Neural cell (in vitro differentiated cells): ENCODE results near the gene EEPD1. TPM values are rescaled to one million over a fixed set of nuclear protein-coding genes. Genes with fewer than 3 reads are reported as not detected.

ENCODE experiments used
- H2AFZ ChIP-seq: fragments of 200-600, 300-800 bp; sonication (generic), shearing (Covaris generic); 2 replicates; pipeline ENCODE4 v1.6.0; 2014; ENCODE audit warnings: low read depth, mild to moderate bottlenecking, antibody characterized with exemption, low read length, moderate library complexity
- H3F3A ChIP-seq: fragments of 200-600 bp; shearing (Covaris generic); 2 replicates; pipeline ENCODE4 v1.6.1; 2016; ENCODE audit warnings: mild to moderate bottlenecking, moderate library complexity, mixed read lengths, antibody characterized with exemption, low read length; ENCODE audit not compliant: insufficient read depth, poor library complexity, severe bottlenecking
- H3K27ac ChIP-seq: fragments of 200-600, 300-800 bp; sonication (generic), shearing (Covaris generic); 2 replicates; pipeline ENCODE4 v1.5.1; 2014; ENCODE audit warnings: mild to moderate bottlenecking, low read length, moderate library complexity
- H3K27me3 ChIP-seq: fragments of 300-800, 200-600 bp; sonication (generic), shearing (Covaris generic); 2 replicates; pipeline ENCODE4 v1.6.0; 2014; ENCODE audit warnings: mild to moderate bottlenecking, low read depth, low read length, moderate library complexity; ENCODE audit not compliant: insufficient read depth
- H3K36me3 ChIP-seq: fragments of 300-800, 200-600 bp; sonication (generic), shearing (Covaris generic); 2 replicates; pipeline ENCODE4 v1.5.1; 2014; ENCODE audit warnings: mild to moderate bottlenecking, antibody characterized with exemption, low read length, moderate library complexity; ENCODE audit not compliant: insufficient read depth
- H3K4me2 ChIP-seq: fragments of 300-800, 200-600 bp; sonication (generic), shearing (Covaris generic); 2 replicates; pipeline ENCODE4 v1.6.0; 2014; ENCODE audit warnings: mild to moderate bottlenecking, low read length
- H3K4me3 ChIP-seq: fragments of 300-800, 200-600 bp; sonication (generic), shearing (Covaris generic); 2 replicates; pipeline ENCODE4 v1.5.1; 2014; ENCODE audit warnings: mild to moderate bottlenecking, low read length, moderate library complexity
- H3K79me2 ChIP-seq: fragments of 200-600 bp; shearing (Covaris generic); replicated peaks from 2 replicates; pipeline ENCODE4 v1.6.0; 2014; ENCODE audit warnings: mild to moderate bottlenecking, low read length, moderate library complexity; ENCODE audit not compliant: insufficient read depth
- H3K9ac ChIP-seq: fragments of 300-800, 200-600 bp; sonication (generic), shearing (Covaris generic); 2 replicates; pipeline ENCODE4 v1.6.1; 2016; ENCODE audit warnings: mild to moderate bottlenecking, low read length, mixed read lengths
- H3K9me2 ChIP-seq: fragments of 200-600 bp; shearing (Covaris generic); 2 replicates; pipeline ENCODE4 v1.6.1; 2016; ENCODE audit warnings: mild to moderate bottlenecking, low read length, mixed read lengths; ENCODE audit not compliant: insufficient read depth
- H3K9me3 ChIP-seq: fragments of 200-600, 300-800 bp; sonication (generic), shearing (Covaris generic); 2 replicates; pipeline ENCODE4 v1.6.1; 2016; ENCODE audit warnings: mild to moderate bottlenecking, mixed run types, low read length, moderate library complexity, mixed read lengths
- H4K20me1 ChIP-seq: fragments of 200-600 bp; shearing (Covaris generic); 2 replicates; pipeline ENCODE4 v1.6.1; 2016; ENCODE audit warnings: mild to moderate bottlenecking, mixed run types; ENCODE audit not compliant: insufficient read depth
- EP300 ChIP-seq: fragments of 450-650 bp; conservative IDR thresholded peaks from 2 replicates; pipeline ENCODE4 v1.6.1; 2014; ENCODE audit warnings: antibody characterized with exemption, mild to moderate bottlenecking, moderate library complexity; ENCODE audit not compliant: poor library complexity, severe bottlenecking
- EZH2 ChIP-seq: fragments of 200-600, 300-800 bp; shearing (Covaris generic), sonication (generic); IDR thresholded peaks from 2 replicates; pipeline ENCODE4 v1.6.1; 2014; ENCODE audit warnings: antibody characterized with exemption, low read length, borderline replicate concordance, mild to moderate bottlenecking; ENCODE audit not compliant: insufficient read depth, poor library complexity, severe bottlenecking
- MXI1 ChIP-seq: fragments of 450-650 bp; conservative IDR thresholded peaks from 2 replicates; pipeline ENCODE4 v1.6.1; 2014; ENCODE audit warnings: antibody characterized with exemption, mild to moderate bottlenecking; ENCODE audit not compliant: poor library complexity, severe bottlenecking
- POLR2AphosphoS5 ChIP-seq: IDR thresholded peaks from 2 replicates; pipeline ENCODE4 v1.6.1; 2012
- RAD21 ChIP-seq: fragments of 450-650 bp; conservative IDR thresholded peaks from 2 replicates; pipeline ENCODE4 v1.6.1; 2014; ENCODE audit warnings: antibody characterized with exemption, mild to moderate bottlenecking, moderate library complexity
- TAF1 ChIP-seq: IDR thresholded peaks from 2 replicates; pipeline ENCODE4 v1.6.1; 2012; ENCODE audit warnings: low read depth
- polyA plus RNA-seq: library from polyadenylated mRNA; depleted of rRNA; stranded (reverse); fragments of >200 nt; gene quantifications from 2 replicates; pipeline ENCODE4 v1.2.3, GENCODE V29; 2014
- TF ChIP-seq, protein P1 (sequence below): IDR thresholded peaks from 2 replicates; pipeline ENCODE4 v1.6.1; 2012; ENCODE audit warnings: borderline replicate concordance
- TF ChIP-seq, protein P2 (sequence below): fragments of 450-650 bp; IDR thresholded peaks from 2 replicates; pipeline ENCODE4 v1.5.1; 2014; ENCODE audit warnings: antibody characterized with exemption, mild to moderate bottlenecking, moderate library complexity; ENCODE audit not compliant: poor library complexity, severe bottlenecking

The EEPD1 gene
- polyA plus RNA-seq, 1 donor from 2014 or later = 4.2 TPM

DNA sequence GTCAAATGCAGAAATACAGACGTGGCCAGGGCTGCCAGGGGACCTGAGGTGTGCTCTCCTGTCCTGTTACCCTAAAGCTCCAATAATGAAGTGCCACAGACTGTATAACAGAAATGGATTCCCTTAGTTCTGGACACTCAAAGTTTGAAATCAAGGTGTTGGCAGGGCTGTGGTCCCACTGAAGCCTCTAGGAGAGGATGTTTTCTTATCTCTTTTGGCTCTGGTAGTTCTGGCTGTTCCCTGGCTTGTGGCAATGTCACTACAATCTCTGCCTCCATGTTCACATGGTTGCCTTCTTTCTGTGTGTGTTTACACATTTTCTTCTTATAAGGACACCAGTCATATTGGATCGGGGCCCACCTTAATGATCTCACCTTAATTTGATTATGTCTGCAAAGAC lies 15.3 kb upstream of the EEPD1 start:
- no peaks in the 10 kb centered on the region for H3K9me2 ChIP-seq
- no peak overlapping the region for H3K9ac ChIP-seq
- H2AFZ ChIP-seq = no peak overlapping the region
- no peaks in the 10 kb centered on the region for H4K20me1 ChIP-seq
- H3F3A ChIP-seq = no peaks in the 10 kb centered on the region
- H3K4me2 ChIP-seq = no peak overlapping the region
- no peak overlapping the region for H3K4me3 ChIP-seq
- H3K36me3 ChIP-seq = no peaks in the 10 kb centered on the region
- H3K79me2 ChIP-seq = no peaks in the 10 kb centered on the region
- H3K9me3 ChIP-seq = no peaks in the 10 kb centered on the region
- no peak overlapping the region for H3K27ac ChIP-seq
- H3K27me3 ChIP-seq = no peaks in the 10 kb centered on the region
- TF ChIP-seq EZH2 (no peak), MXI1 (no peak), EP300 (no peak), POLR2AphosphoS5 (no peak)

DNA sequence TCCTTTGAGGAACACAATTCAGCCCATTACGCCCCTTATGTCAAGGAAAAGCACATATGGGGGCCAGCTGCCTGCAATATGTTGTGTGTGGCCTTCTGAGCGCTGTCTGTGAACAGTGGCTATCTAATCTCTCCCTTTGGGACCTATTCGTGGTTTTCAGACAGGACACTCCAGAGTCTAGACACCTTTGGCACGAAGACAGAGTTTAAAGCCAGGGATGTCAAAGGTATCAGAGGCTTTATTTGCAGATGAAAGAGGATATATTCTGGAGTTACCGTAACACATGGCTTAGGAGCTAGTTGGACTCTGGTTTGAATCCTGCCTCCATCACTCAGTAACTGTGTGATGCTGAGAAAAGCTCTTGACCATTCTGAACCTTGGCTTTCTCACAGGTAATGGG lies 14.8 kb upstream of the EEPD1 start:
- no peak for TF ChIP-seq POLR2AphosphoS5
- TF ChIP-seq, protein P1, sequence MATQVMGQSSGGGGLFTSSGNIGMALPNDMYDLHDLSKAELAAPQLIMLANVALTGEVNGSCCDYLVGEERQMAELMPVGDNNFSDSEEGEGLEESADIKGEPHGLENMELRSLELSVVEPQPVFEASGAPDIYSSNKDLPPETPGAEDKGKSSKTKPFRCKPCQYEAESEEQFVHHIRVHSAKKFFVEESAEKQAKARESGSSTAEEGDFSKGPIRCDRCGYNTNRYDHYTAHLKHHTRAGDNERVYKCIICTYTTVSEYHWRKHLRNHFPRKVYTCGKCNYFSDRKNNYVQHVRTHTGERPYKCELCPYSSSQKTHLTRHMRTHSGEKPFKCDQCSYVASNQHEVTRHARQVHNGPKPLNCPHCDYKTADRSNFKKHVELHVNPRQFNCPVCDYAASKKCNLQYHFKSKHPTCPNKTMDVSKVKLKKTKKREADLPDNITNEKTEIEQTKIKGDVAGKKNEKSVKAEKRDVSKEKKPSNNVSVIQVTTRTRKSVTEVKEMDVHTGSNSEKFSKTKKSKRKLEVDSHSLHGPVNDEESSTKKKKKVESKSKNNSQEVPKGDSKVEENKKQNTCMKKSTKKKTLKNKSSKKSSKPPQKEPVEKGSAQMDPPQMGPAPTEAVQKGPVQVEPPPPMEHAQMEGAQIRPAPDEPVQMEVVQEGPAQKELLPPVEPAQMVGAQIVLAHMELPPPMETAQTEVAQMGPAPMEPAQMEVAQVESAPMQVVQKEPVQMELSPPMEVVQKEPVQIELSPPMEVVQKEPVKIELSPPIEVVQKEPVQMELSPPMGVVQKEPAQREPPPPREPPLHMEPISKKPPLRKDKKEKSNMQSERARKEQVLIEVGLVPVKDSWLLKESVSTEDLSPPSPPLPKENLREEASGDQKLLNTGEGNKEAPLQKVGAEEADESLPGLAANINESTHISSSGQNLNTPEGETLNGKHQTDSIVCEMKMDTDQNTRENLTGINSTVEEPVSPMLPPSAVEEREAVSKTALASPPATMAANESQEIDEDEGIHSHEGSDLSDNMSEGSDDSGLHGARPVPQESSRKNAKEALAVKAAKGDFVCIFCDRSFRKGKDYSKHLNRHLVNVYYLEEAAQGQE = no peak

DNA sequence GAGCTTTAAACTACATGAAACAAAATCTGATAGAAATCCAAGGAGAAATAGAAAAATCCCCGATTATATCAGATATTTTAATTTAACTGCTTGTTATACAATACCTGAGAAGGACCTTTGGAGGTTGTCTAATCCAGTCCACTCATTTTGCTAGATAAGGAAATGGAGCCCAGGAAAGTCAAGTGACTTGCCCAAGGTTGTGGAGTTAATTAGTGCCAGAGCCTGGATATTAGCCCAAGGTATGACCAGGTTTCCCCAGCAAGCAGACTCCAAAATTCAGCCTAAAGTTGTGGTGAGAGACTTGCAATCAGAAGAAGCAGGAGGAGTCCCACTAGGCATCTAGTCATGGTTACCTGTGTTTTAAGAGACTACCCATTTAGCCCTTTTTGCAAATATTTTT lies 11.7 kb upstream of the EEPD1 start:
- Histone ChIP-seq H3K27me3 (no peaks in the 10 kb centered on the region), H3K36me3 (no peaks in the 10 kb centered on the region), H3K4me2 (no peak overlapping the region), H4K20me1 (no peaks in the 10 kb centered on the region), H3K9me3 (no peaks in the 10 kb centered on the region), H3K9me2 (no peaks in the 10 kb centered on the region), H3K4me3 (no peak overlapping the region), H3K27ac (no peak overlapping the region), H3F3A (no peaks in the 10 kb centered on the region), H3K9ac (no peak overlapping the region), H2AFZ (no peak overlapping the region), H3K79me2 (no peaks in the 10 kb centered on the region)
- no peak for TF ChIP-seq TAF1
- TF ChIP-seq POLR2AphosphoS5 = no peak
- TF ChIP-seq, protein P1 = no peak
- TF ChIP-seq EZH2 = no peak
- TF ChIP-seq EP300 = no peak
- TF ChIP-seq, protein P2, sequence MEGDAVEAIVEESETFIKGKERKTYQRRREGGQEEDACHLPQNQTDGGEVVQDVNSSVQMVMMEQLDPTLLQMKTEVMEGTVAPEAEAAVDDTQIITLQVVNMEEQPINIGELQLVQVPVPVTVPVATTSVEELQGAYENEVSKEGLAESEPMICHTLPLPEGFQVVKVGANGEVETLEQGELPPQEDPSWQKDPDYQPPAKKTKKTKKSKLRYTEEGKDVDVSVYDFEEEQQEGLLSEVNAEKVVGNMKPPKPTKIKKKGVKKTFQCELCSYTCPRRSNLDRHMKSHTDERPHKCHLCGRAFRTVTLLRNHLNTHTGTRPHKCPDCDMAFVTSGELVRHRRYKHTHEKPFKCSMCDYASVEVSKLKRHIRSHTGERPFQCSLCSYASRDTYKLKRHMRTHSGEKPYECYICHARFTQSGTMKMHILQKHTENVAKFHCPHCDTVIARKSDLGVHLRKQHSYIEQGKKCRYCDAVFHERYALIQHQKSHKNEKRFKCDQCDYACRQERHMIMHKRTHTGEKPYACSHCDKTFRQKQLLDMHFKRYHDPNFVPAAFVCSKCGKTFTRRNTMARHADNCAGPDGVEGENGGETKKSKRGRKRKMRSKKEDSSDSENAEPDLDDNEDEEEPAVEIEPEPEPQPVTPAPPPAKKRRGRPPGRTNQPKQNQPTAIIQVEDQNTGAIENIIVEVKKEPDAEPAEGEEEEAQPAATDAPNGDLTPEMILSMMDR = no peak
- no peak for TF ChIP-seq RAD21
- TF ChIP-seq MXI1 = no peak

More for the DNA sequence above, 14.8 kb upstream of the EEPD1 start:
- Histone ChIP-seq H3K4me3 (no peak overlapping the region), H3K79me2 (no peaks in the 10 kb centered on the region), H3F3A (no peaks in the 10 kb centered on the region), H3K9me3 (no peaks in the 10 kb centered on the region), H3K9me2 (no peaks in the 10 kb centered on the region), H3K9ac (no peak overlapping the region), H2AFZ (no peak overlapping the region), H4K20me1 (no peaks in the 10 kb centered on the region), H3K36me3 (no peaks in the 10 kb centered on the region), H3K27me3 (no peaks in the 10 kb centered on the region), H3K4me2 (no peak overlapping the region), H3K27ac (no peak overlapping the region)
